ENCODE measurements around the gene MYO1D.

DNA sequence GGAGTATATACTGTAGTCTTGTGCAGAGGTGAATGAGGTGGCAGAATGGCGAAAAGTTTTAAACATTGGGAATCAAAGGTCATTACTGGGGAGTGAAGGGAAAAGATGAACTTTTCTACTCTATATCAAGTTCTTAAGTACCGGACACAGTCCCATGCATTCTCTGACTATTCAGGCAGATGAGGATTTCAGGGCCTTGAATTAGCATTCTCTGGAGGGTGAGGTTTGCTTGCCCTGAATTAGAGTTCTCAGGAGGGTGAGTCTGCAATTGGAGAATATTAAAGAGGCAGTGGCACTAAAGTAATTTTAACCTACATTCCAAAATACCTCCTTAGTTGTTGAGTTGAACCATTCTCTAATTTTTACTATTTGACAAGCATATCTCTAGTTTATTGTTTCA is 423.6 kb downstream of the MYO1D start:
- no peak for TF ChIP-seq ELF1 (IDR thresholded peaks at IDR 0.05; ENCODE audit: borderline replicate concordance, low read depth)
- TF ChIP-seq REST (IDR thresholded peaks at IDR 0.05; ENCODE audit: low read depth), result no peak
- TF ChIP-seq, protein P1, sequence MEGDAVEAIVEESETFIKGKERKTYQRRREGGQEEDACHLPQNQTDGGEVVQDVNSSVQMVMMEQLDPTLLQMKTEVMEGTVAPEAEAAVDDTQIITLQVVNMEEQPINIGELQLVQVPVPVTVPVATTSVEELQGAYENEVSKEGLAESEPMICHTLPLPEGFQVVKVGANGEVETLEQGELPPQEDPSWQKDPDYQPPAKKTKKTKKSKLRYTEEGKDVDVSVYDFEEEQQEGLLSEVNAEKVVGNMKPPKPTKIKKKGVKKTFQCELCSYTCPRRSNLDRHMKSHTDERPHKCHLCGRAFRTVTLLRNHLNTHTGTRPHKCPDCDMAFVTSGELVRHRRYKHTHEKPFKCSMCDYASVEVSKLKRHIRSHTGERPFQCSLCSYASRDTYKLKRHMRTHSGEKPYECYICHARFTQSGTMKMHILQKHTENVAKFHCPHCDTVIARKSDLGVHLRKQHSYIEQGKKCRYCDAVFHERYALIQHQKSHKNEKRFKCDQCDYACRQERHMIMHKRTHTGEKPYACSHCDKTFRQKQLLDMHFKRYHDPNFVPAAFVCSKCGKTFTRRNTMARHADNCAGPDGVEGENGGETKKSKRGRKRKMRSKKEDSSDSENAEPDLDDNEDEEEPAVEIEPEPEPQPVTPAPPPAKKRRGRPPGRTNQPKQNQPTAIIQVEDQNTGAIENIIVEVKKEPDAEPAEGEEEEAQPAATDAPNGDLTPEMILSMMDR (IDR thresholded peaks at IDR 0.05 in 2 of 3, conservative IDR thresholded peaks at IDR 0.05 in 1 of 3; ENCODE audit: borderline replicate concordance in 1 of 3, insufficient read depth in 1 of 3, low read depth in 2 of 3, low read length in 2 of 3), result no peak

All from HCT116 (cell line).